ENCODE results near the gene TNFRSF21.

TNFRSF21 gene

GRCh38 chr6:47182291-47182957 is 127.3 kb downstream of the TNFRSF21 start:
- FAIRE-seq (no peak), DNase-seq (ENCODE audit: insufficient read length, low spot score) (no peak)

GRCh38 chr6:47181681-47182080 is 128.0 kb downstream of the TNFRSF21 start:
- FAIRE-seq, result no peak
- no peak for DNase-seq (ENCODE audit: insufficient read length, low spot score)
